Measurements from ENCODE around the gene BIRC5. TPM values are rescaled to one million over a fixed set of nuclear protein-coding genes. Genes with fewer than 3 reads are reported as not detected.

The BIRC5 gene
- polyA plus RNA-seq, 10 donors = 10.3 to 26.3 (median 15.8) TPM

DNA sequence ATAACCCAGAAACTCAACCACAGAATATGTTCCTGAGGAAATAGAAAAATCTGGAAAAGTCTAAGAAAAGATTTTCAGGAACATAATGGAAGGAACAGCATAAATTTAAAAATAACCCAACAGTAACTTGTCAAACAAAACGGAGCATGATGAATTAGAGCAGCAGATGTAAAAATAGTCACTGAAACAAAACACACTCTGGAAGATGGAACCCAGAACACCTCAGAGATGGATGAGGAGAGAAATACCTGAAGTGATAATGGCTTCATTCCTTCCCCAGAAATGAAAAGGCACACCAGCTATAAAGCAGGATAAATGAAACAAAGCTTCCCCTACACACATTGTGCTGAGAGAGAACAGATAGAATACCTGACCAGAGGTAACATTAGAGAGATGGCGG is 33.5 kb upstream of the BIRC5 start:
- no peak for DNase-seq

- no peak for DNase-seq
Measured at GRCh38 chr17:78182504-78182903, 31.5 kb upstream of the BIRC5 start.

GRCh38 chr17:78183916-78184315 is 30.1 kb upstream of the BIRC5 start:
- DNase-seq = no peak

DNA sequence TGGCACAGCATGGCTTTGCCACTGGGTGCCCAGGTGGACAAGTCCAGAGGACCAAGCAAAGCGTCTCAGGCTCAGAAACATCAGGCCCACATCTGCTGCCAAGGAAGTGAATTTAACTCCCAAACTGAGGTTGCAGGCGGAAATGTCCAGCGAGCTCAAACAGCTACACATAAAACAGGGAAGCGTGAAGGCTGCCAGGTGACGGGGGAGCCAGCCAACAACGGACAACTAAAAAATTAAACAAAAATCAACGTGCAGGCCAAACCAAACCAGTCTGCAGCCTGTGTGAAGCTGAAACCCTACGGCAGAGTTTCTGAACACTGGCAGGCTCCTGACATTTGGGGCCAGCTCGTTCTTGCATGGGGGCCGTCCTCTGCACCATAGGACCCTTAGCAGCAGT is 29.7 kb upstream of the BIRC5 start:
- DNase-seq = peak in 1 of 3 donors; percentile 72

GRCh38 chr17:78184868-78185267 is 29.2 kb upstream of the BIRC5 start:
- DNase-seq = peak in 1 of 3 donors; percentile 57

DNA sequence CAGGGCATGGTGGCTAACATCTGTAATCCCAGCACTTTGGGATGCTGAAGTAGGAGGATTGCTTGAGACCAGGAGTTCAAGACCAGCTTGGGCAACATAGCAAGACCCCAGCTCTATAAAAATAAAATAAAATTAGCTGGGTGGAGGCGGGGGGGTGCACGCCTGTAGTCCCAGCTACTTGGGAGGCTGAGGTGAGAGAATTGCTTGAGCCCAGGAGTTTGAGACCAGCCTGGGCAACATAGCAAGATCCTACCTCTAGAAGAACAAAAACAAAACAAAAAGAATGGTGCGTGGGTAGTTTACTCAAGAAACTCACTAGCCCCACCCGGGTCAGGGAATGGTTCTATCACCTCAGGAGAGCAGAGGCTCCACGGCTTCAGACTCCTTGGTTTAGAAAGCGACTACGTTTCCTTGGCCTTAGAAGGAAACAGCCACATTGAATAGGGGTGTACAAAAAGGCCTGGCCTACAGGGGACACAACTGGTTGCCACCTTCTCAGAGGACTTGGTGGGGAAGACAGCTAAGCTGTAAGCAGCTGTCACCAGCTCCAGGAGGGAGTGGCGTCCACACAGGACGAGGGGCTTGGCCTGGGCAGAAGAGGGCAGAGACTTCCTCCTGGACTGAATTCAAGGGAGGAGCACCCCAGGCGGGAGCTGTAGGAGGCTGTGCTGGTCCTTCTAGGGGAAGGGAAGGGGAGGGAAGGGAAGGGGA is 27.9 kb upstream of the BIRC5 start:
- DNase-seq = peak in 1 of 3 donors; percentile 64

- DNase-seq = peak; percentile 97 to 98 (median 97)
Measured at GRCh38 chr17:78186692-78187595, 27.1 kb upstream of the BIRC5 start, which contains the start of the genes AFMID and TK1. Gene AFMID, plus strand, starts transcription at chr17:78187362. Its CDS starts 9 bp downstream, at chr17:78187371. Gene TK1, minus strand, starts transcription at chr17:78187052. Its CDS starts 58 bp downstream, at chr17:78186994.

GRCh38 chr17:78196716-78197115 is 17.3 kb upstream of the BIRC5 start:
- DNase-seq = no peak

DNA sequence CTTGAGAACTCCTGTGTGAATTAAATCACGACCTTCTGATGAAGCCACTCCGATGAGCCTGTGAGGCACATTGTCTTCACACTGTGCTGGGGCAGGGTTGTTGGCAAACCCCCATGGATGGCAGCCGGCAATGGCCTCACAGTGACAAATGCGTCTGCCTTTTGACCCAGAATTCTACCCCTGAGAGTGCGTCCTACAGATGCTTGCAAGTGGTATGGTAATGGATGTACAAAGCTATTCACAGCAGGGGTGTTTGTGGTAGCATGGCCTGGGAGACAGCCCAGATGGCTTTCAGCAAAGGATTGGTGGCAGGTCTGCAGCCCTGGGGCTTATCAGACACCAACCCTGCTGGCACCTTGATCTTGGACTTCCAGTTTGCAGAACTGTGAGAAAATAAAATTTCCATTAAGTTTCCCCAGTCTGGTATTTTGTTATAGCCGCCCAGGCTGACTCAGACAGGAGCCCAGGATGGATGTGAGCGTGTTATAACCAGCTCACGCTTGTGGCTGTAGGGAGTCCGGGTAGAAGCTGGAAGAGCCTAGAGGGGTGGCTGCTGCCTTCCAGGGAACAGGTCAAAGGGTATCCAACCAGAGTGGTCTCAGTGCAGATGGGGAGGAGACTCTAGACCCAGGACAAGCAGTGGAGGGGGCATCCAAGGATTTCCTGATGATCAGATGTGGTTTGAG is 16.8 kb upstream of the BIRC5 start:
- no peak for DNase-seq

GRCh38 chr17:78200451-78200850 is 13.6 kb upstream of the BIRC5 start:
- no peak for DNase-seq

GRCh38 chr17:78202666-78203065 is 11.4 kb upstream of the BIRC5 start:
- no peak for DNase-seq

- no peak for DNase-seq
Measured at GRCh38 chr17:78204387-78205123, 9.5 kb upstream of the BIRC5 start.

DNA sequence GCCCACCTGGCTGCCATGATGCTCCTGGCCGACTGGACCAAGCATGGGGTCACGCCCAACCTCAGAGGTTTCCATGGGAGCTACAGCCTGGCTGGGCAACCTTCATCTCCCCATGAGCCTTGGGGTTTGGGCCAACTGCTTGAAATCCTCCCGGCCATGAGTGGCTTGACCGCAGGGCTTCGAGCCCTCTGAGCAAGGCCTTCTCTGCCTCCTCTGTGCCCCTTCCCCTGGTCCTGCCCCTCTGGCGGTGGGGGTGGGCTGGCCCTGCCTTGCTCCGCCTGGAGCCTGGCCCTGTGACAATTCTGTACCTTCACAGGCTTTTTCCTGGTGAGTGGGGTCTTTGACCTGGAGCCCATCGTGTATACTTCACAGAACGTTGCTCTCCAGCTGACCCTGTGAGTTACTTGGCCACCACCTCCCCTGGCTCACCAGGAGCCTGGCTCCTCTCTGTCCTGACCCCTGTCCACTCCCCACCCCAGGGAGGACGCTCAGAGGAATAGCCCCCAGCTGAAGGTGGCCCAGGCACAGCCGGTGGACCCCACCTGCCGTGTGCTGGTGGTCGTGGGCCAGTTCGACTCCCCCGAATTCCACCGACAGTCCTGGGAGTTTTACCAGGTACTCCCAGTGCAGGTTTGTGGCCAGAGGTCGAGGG is 8.8 kb upstream of the BIRC5 start:
- no peak for DNase-seq

GRCh38 chr17:78206298-78206697 is 7.8 kb upstream of the BIRC5 start:
- DNase-seq = no peak

DNA sequence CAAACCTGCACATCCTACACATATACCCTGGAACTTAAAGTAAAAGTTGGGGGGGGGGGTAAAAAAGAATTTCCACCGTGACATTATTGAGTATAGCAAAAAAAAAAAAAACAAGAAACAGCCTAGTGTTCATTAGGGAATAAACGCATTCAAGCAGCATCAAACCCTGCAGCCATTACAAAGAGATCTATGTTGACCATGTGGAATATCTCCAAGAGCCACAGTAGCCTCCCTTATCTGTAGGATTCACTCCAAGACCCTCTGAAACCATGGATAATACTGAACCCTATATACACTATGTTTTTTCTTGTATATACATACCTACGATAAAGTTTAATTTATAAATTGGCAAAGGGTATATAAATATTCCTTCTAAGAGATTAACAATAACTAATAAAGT is 5.6 kb upstream of the BIRC5 start:
- DNase-seq = no peak

GRCh38 chr17:78210111-78210510 is 3.9 kb upstream of the BIRC5 start:
- no peak for DNase-seq

DNA sequence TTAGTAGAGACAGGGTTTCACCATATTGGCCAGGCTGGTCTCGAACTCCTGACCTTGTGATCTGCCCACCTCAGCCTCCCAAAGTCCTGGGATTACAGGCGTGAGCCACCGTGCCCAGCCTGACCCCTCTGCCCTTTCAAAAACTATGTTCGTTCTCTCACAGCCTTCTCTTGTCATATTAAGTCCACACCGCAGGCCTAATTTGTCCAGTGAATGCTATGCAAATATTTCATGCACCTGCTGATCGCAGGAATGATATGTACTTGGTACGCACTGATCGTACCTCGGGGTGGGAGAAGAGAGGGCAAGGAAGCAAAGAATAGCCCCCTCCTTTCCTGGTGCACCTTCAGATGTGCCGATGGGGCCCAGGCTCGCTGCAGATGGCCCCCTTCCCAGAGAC is 3.0 kb upstream of the BIRC5 start:
- no peak for DNase-seq

GRCh38 chr17:78214706-78215061 is 631 bp downstream of the BIRC5 start:
- no peak for DNase-seq

- DNase-seq = no peak
Measured at GRCh38 chr17:78219396-78220150, 5.5 kb downstream of the BIRC5 start.

DNA sequence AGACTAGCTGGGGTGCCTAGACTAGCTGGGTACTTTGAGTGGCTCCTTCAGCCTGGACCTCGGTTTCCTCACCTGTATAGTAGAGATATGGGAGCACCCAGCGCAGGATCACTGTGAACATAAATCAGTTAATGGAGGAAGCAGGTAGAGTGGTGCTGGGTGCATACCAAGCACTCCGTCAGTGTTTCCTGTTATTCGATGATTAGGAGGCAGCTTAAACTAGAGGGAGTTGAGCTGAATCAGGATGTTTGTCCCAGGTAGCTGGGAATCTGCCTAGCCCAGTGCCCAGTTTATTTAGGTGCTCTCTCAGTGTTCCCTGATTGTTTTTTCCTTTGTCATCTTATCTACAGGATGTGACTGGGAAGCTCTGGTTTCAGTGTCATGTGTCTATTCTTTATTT is 9.0 kb downstream of the BIRC5 start:
- no peak for DNase-seq
